WTC11 (cell line): ENCODE results near the gene SUPT4H1. TPM values are rescaled to one million over a fixed set of nuclear protein-coding genes. Genes with fewer than 3 reads are reported as not detected.

Experiments
- ATAC-seq: fragments of 200-7000 bp; cut with Tn5 transposase; 2 replicates; pipeline ENCODE4 v1.10.0; 2021; ENCODE audit warnings: mild to moderate bottlenecking, moderate library complexity
- CTCF ChIA-PET: fragments of 300-600 bp; sonication (Branson Sonifier 250); formaldehyde crosslinking; loops from one replicate; lab custom pipeline; 2021; ENCODE audit warnings: antibody characterized with exemption; lab: Charles Lee
- POLR2A ChIA-PET: fragments of 350-600 bp; sonication (Branson Sonifier 250); formaldehyde crosslinking; loops from one replicate; lab custom pipeline; 2021; ENCODE audit warnings: antibody characterized with exemption; lab: Charles Lee
- DNase-seq: peaks from one replicate; pipeline ENCODE4 v3.0.0; 2021; ENCODE audit warnings: low spot score
- H3K27ac Mint-ChIP-seq: 2 replicates; pipeline ENCODE4 v1.8.0; 2021; ENCODE audit warnings: mixed read lengths
- H3K27me3 Mint-ChIP-seq: 2 replicates; pipeline ENCODE4 v1.8.0; 2021; ENCODE audit warnings: low read depth, mild to moderate bottlenecking, moderate library complexity, mixed read lengths
- H3K36me3 Mint-ChIP-seq: 2 replicates; pipeline ENCODE4 v1.8.0; 2021; ENCODE audit warnings: mixed read lengths
- H3K4me1 Mint-ChIP-seq: 2 replicates; pipeline ENCODE4 v1.8.0; 2022; ENCODE audit warnings: mixed read lengths
- H3K4me3 Mint-ChIP-seq: 2 replicates; pipeline ENCODE4 v1.8.0; 2021; ENCODE audit warnings: mild to moderate bottlenecking, moderate library complexity, mixed read lengths
- H3K9me3 Mint-ChIP-seq: 2 replicates; pipeline ENCODE4 v1.8.0; 2021; ENCODE audit warnings: mixed read lengths
- CBFB ChIP-seq: sonication (generic); formaldehyde crosslinking; IDR thresholded peaks from 2 replicates; pipeline ENCODE4 v1.8.1; 2022; ENCODE audit warnings: mild to moderate bottlenecking, low read depth, missing genetic modification reagents
- ESRRA ChIP-seq: sonication (generic); formaldehyde crosslinking; IDR thresholded peaks from 2 replicates; pipeline ENCODE4 v1.8.1; 2022; ENCODE audit warnings: mild to moderate bottlenecking, missing genetic modification reagents, borderline replicate concordance
- GABPB1 ChIP-seq: sonication (generic); formaldehyde crosslinking; IDR thresholded peaks from 2 replicates; pipeline ENCODE4 v1.8.1; 2023; ENCODE audit warnings: mild to moderate bottlenecking, missing genetic modification reagents
- GRHL2 ChIP-seq: fragments of 250-450 bp; sonication (Bioruptor Pico); IDR thresholded peaks from 2 replicates; pipeline ENCODE4 v1.8.0; 2022; ENCODE audit warnings: mild to moderate bottlenecking, moderate library complexity; ENCODE audit not compliant: insufficient replicate concordance, severe bottlenecking
- GTF2I ChIP-seq: fragments of 250-450 bp; sonication (Bioruptor Pico); conservative IDR thresholded peaks from 2 replicates; pipeline ENCODE4 v1.4.0; 2021; ENCODE audit warnings: mild to moderate bottlenecking
- NFE2L1 ChIP-seq: sonication (generic); formaldehyde crosslinking; IDR thresholded peaks from 2 replicates; pipeline ENCODE4 v1.8.1; 2023; ENCODE audit warnings: missing genetic modification reagents
- NR2C2 ChIP-seq: sonication (generic); formaldehyde crosslinking; IDR thresholded peaks from 2 replicates; pipeline ENCODE4 v1.8.0; 2022; ENCODE audit warnings: mild to moderate bottlenecking, missing genetic modification reagents
- RELA ChIP-seq: sonication (generic); formaldehyde crosslinking; IDR thresholded peaks from 2 replicates; pipeline ENCODE4 v1.8.1; 2022; ENCODE audit warnings: missing genetic modification reagents, mild to moderate bottlenecking, borderline replicate concordance
- SMAD4 ChIP-seq: sonication (generic); formaldehyde crosslinking; IDR thresholded peaks from 2 replicates; pipeline ENCODE4 v1.8.0; 2022; ENCODE audit warnings: mild to moderate bottlenecking, missing genetic modification reagents
- SP1 ChIP-seq: sonication (generic); formaldehyde crosslinking; conservative IDR thresholded peaks from 2 replicates; pipeline ENCODE4 v1.8.1; 2022; ENCODE audit warnings: missing genetic modification reagents
- TP53 ChIP-seq: sonication (generic); formaldehyde crosslinking; IDR thresholded peaks from 2 replicates; pipeline ENCODE4 v1.8.1; 2023; ENCODE audit warnings: mild to moderate bottlenecking, missing genetic modification reagents
- ZNF138 ChIP-seq: sonication (generic); formaldehyde crosslinking; conservative IDR thresholded peaks from 2 replicates; pipeline ENCODE4 v1.8.1; 2022; ENCODE audit warnings: mild to moderate bottlenecking, moderate library complexity, missing genetic modification reagents
- ZNF232 ChIP-seq: sonication (generic); formaldehyde crosslinking; IDR thresholded peaks from 2 replicates; pipeline ENCODE4 v1.8.0; 2022; ENCODE audit warnings: mild to moderate bottlenecking, missing genetic modification reagents
- ZNF423 ChIP-seq: fragments of 250-450 bp; sonication (Bioruptor Pico); IDR thresholded peaks from 2 replicates; pipeline ENCODE4 v2.1.2; 2022; ENCODE audit warnings: mild to moderate bottlenecking, moderate library complexity
- total RNA-seq: library from RNA; stranded (reverse); gene quantifications from 3 replicates; pipeline ENCODE4 v1.2.3, GENCODE V29; 2021
- TF ChIP-seq, protein P1 (sequence below): sonication (generic); formaldehyde crosslinking; IDR thresholded peaks from 2 replicates; pipeline ENCODE4 v1.8.1; 2023; ENCODE audit warnings: mild to moderate bottlenecking, moderate library complexity, missing genetic modification reagents
- TF ChIP-seq, protein P2 (sequence below): sonication (generic); formaldehyde crosslinking; IDR thresholded peaks from 2 replicates; pipeline ENCODE4 v1.8.1; 2023; ENCODE audit warnings: mild to moderate bottlenecking, missing genetic modification reagents
- TF ChIP-seq, protein P3 (sequence below): sonication (generic); formaldehyde crosslinking; IDR thresholded peaks from 2 replicates; pipeline ENCODE4 v1.8.0; 2022; ENCODE audit warnings: mild to moderate bottlenecking, missing genetic modification reagents
- TF ChIP-seq, protein P4 (sequence below): sonication (generic); formaldehyde crosslinking; conservative IDR thresholded peaks from 2 replicates; pipeline ENCODE4 v1.8.1; 2023; ENCODE audit warnings: mild to moderate bottlenecking, low read depth, missing genetic modification reagents, moderate library complexity
- TF ChIP-seq, protein P5 (sequence below): fragments of 250-450 bp; sonication (Bioruptor Pico); IDR thresholded peaks from 2 replicates; pipeline ENCODE4 v2.1.2; 2022; ENCODE audit warnings: mild to moderate bottlenecking, moderate library complexity

The SUPT4H1 gene
- total RNA-seq, 1 experiment from 2014 or later = 85.5 TPM

DNA sequence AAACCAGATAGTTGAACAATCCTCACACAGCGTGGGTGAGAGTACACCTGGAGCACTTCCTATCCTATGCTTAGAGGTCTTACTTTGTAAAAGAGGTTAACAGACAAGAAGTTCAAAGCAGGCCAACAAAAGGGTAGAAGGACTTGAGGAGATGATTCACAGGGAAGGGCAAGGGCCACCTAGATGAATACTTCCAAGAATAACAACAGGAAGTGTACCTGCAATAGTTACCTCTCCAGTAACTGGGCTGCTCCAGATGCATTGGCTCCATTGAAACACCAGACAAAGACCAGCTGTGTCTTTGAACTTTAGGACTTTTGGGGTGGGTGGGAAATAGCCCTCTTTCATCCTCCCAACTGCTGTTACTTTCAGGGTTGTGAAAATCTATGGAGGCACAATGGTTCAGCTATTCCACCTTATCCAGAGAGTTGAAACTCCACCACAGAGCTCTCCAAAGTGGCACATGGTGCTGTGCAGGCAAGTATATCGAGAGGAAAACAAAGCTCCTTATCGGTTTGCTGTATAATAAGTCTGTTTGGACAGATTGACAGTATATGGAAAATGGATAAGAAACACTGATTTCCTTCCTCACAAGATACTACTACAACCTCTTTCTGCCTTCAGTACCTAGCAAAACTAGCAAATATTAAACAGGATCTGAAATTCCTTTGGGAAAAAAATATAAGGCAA, 42.7 kb upstream of the SUPT4H1 start (continued):
- TF ChIP-seq ZNF232 (CRISPR knock-in tag) = no peak
- no peak for TF ChIP-seq SP1 (CRISPR knock-in tag)
- TF ChIP-seq, protein P1, sequence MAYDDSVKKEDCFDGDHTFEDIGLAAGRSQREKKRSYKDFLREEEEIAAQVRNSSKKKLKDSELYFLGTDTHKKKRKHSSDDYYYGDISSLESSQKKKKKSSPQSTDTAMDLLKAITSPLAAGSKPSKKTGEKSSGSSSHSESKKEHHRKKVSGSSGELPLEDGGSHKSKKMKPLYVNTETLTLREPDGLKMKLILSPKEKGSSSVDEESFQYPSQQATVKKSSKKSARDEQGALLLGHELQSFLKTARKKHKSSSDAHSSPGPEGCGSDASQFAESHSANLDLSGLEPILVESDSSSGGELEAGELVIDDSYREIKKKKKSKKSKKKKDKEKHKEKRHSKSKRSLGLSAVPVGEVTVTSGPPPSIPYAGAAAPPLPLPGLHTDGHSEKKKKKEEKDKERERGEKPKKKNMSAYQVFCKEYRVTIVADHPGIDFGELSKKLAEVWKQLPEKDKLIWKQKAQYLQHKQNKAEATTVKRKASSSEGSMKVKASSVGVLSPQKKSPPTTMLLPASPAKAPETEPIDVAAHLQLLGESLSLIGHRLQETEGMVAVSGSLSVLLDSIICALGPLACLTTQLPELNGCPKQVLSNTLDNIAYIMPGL (CRISPR knock-in tag) = no peak
- no peak for TF ChIP-seq RELA (CRISPR knock-in tag)
- TF ChIP-seq, all 79 proteins: peak for 0

DNA sequence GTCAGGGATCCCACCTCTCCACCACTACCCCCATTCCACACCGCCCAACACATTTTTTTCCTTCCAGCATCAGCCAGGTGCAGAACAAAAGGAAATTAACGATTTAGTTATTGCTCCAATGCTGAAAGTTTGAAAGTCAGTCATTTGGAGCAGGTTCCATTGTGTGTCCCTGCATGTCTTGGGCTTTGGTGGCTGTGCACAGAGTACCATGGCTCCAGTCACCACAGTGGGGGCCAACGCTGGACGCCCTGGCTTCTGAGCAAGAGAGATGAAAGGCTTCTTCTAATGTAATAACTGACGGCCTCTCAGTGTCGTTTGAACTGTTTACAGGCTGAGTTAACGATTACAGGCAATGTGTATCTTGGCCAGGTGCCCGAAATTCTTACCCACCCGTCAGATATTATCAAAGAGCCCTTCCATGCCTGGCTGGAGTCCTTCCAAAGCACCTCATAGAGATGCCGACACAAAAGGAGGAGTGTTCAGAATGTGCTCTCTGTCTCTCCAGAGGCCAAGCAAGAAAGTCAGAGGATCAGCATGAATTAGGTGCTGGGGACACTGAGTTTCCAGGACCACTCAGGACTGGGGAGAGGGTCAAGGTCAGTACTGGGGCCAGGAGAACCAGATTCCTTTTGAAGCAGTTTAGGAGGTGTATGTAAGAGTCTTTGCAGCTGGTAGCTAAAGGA, 39.4 kb upstream of the SUPT4H1 start:
- Mint-ChIP-seq H3K4me3 (no peak overlapping the region), H3K27ac (no peak overlapping the region), H3K9me3 (no peaks in the 10 kb centered on the region), H3K27me3 (peaks cover 42% of the 10 kb centered on the region), H3K36me3 (no peaks in the 10 kb centered on the region), H3K4me1 (peaks cover 49% of the 10 kb centered on the region)
- ATAC-seq (no peak), DNase-seq (no peak)
- peak; percentile 95 for TF ChIP-seq GABPB1 (CRISPR knock-in tag)
- TF ChIP-seq, protein P2, sequence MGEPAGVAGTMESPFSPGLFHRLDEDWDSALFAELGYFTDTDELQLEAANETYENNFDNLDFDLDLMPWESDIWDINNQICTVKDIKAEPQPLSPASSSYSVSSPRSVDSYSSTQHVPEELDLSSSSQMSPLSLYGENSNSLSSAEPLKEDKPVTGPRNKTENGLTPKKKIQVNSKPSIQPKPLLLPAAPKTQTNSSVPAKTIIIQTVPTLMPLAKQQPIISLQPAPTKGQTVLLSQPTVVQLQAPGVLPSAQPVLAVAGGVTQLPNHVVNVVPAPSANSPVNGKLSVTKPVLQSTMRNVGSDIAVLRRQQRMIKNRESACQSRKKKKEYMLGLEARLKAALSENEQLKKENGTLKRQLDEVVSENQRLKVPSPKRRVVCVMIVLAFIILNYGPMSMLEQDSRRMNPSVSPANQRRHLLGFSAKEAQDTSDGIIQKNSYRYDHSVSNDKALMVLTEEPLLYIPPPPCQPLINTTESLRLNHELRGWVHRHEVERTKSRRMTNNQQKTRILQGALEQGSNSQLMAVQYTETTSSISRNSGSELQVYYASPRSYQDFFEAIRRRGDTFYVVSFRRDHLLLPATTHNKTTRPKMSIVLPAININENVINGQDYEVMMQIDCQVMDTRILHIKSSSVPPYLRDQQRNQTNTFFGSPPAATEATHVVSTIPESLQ (CRISPR knock-in tag) = no peak
- CTCF ChIA-PET = no interaction called here
- POLR2A ChIA-PET = no interaction called here

DNA sequence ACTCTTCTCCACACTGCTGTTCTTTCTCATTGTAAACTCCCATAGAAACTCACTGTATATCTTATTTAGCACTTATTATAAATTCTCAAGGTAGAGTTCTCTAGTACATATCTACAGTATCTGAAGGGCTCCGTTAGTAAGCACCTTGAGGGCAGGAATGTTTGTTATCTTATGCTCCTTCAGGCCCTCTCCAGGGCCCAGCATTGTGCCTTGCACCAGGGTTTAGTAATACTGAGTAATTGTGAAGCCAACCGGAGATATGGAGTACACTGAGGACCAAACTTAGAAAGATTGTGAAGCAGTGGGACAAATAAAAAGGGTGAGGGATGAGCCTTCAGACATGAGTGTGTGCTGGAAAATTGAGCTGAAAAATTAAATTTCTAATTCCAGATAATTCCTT, 38.9 kb upstream of the SUPT4H1 start:
- no peak for ATAC-seq
- CTCF ChIA-PET = interaction anchor here (1.5 kb wide), 1 partner anchor 27 kb away, joined by 6 read pairs; the partner anchor contains the start of gene RNF43
- no peak for DNase-seq
- Mint-ChIP-seq H3K27me3 (peaks cover 36% of the 10 kb centered on the region), H3K4me3 (no peak overlapping the region), H3K27ac (no peak overlapping the region), H3K9me3 (no peaks in the 10 kb centered on the region), H3K4me1 (peaks cover 49% of the 10 kb centered on the region), H3K36me3 (no peaks in the 10 kb centered on the region)
- POLR2A ChIA-PET = no interaction called here
- TF ChIP-seq CBFB (CRISPR knock-in tag) (no peak), GRHL2 (CRISPR knock-in tag) (no peak), SMAD4 (CRISPR knock-in tag) (no peak), GTF2I (no peak), NR2C2 (CRISPR knock-in tag) (no peak), SP1 (CRISPR knock-in tag) (no peak), TP53 (CRISPR knock-in tag) (no peak), NFE2L1 (no peak), ZNF423 (CRISPR knock-in tag) (no peak), ESRRA (CRISPR knock-in tag) (no peak), ZNF138 (CRISPR knock-in tag) (no peak)
- TF ChIP-seq, protein P2 (CRISPR knock-in tag) = no peak
- TF ChIP-seq, protein P3, sequence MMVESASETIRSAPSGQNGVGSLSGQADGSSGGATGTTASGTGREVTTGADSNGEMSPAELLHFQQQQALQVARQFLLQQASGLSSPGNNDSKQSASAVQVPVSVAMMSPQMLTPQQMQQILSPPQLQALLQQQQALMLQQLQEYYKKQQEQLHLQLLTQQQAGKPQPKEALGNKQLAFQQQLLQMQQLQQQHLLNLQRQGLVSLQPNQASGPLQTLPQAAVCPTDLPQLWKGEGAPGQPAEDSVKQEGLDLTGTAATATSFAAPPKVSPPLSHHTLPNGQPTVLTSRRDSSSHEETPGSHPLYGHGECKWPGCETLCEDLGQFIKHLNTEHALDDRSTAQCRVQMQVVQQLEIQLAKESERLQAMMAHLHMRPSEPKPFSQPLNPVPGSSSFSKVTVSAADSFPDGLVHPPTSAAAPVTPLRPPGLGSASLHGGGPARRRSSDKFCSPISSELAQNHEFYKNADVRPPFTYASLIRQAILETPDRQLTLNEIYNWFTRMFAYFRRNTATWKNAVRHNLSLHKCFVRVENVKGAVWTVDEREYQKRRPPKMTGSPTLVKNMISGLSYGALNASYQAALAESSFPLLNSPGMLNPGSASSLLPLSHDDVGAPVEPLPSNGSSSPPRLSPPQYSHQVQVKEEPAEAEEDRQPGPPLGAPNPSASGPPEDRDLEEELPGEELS (CRISPR knock-in tag) = no peak
- TF ChIP-seq, protein P4, sequence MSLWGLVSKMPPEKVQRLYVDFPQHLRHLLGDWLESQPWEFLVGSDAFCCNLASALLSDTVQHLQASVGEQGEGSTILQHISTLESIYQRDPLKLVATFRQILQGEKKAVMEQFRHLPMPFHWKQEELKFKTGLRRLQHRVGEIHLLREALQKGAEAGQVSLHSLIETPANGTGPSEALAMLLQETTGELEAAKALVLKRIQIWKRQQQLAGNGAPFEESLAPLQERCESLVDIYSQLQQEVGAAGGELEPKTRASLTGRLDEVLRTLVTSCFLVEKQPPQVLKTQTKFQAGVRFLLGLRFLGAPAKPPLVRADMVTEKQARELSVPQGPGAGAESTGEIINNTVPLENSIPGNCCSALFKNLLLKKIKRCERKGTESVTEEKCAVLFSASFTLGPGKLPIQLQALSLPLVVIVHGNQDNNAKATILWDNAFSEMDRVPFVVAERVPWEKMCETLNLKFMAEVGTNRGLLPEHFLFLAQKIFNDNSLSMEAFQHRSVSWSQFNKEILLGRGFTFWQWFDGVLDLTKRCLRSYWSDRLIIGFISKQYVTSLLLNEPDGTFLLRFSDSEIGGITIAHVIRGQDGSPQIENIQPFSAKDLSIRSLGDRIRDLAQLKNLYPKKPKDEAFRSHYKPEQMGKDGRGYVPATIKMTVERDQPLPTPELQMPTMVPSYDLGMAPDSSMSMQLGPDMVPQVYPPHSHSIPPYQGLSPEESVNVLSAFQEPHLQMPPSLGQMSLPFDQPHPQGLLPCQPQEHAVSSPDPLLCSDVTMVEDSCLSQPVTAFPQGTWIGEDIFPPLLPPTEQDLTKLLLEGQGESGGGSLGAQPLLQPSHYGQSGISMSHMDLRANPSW (CRISPR knock-in tag) = no peak
- TF ChIP-seq, protein P5, sequence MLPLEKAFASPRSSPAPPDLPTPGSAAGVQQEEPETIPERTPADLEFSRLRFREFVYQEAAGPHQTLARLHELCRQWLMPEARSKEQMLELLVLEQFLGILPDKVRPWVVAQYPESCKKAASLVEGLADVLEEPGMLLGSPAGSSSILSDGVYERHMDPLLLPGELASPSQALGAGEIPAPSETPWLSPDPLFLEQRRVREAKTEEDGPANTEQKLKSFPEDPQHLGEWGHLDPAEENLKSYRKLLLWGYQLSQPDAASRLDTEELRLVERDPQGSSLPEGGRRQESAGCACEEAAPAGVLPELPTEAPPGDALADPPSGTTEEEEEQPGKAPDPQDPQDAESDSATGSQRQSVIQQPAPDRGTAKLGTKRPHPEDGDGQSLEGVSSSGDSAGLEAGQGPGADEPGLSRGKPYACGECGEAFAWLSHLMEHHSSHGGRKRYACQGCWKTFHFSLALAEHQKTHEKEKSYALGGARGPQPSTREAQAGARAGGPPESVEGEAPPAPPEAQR (CRISPR knock-in tag) = no peak
